Activated naive CD4-positive, alpha-beta T cell treated with anti-CD3 and anti-CD28 coated beads, Interleukin-2, amount 10 ng/mL, durations not matched to agents 7 days and 5 days (primary cell): ENCODE results near the gene BEGAIN.

Source experiments
- CTCF ChIA-PET: fragments of 350-600 bp; sonication (Branson Sonifier 250); formaldehyde crosslinking; loops from one replicate; lab custom pipeline; 2021; ENCODE audit warnings: antibody characterized with exemption; lab: Charles Lee
- DNase-seq: peaks from one replicate; pipeline ENCODE4 v3.0.0-alpha.2; 2020
- H3K27ac Mint-ChIP-seq: one replicate; pipeline ENCODE4 v1.8.0; 2021; ENCODE audit warnings: mild to moderate bottlenecking, moderate library complexity, mixed read lengths
- H3K27me3 Mint-ChIP-seq: one replicate; pipeline ENCODE4 v1.8.0; 2021; ENCODE audit warnings: mild to moderate bottlenecking, mixed read lengths
- H3K36me3 Mint-ChIP-seq: one replicate; pipeline ENCODE4 v1.8.0; 2021; ENCODE audit warnings: mixed read lengths
- H3K4me1 Mint-ChIP-seq: one replicate; pipeline ENCODE4 v1.8.0; 2021; ENCODE audit warnings: mixed read lengths
- H3K4me3 Mint-ChIP-seq: one replicate; pipeline ENCODE4 v1.8.0; 2021; ENCODE audit warnings: mild to moderate bottlenecking, moderate library complexity, mixed read lengths
- H3K9me3 Mint-ChIP-seq: one replicate; pipeline ENCODE4 v1.8.0; 2021; ENCODE audit warnings: mixed read lengths

Gene BEGAIN

GRCh38 chr14:100535287-100536120 is 51.7 kb downstream of the BEGAIN start:
- CTCF ChIA-PET = interaction anchor here (1.2 kb wide), 1 partner anchor 49 kb away, joined by 4 read pairs; no protein-coding TSS in a partner anchor
- Mint-ChIP-seq H3K9me3 (no peaks in the 10 kb centered on the region), H3K36me3 (no peaks in the 10 kb centered on the region), H3K4me3 (no peak overlapping the region), H3K27ac (no peak overlapping the region), H3K27me3 (peaks cover 3% of the 10 kb centered on the region), H3K4me1 (peaks cover 9% of the 10 kb centered on the region)
- peak; percentile 10 for DNase-seq

GRCh38 chr14:100534528-100535286 is 52.5 kb downstream of the BEGAIN start:
- Mint-ChIP-seq H3K36me3 (no peaks in the 10 kb centered on the region), H3K27me3 (peaks cover 3% of the 10 kb centered on the region), H3K4me3 (no peak overlapping the region), H3K9me3 (no peaks in the 10 kb centered on the region), H3K27ac (no peak overlapping the region), H3K4me1 (peaks cover 9% of the 10 kb centered on the region)
- DNase-seq = peak; percentile 10
- CTCF ChIA-PET = interaction anchor here (1.2 kb wide), 1 partner anchor 50 kb away, joined by 4 read pairs; no protein-coding TSS in a partner anchor

- H3K9me3 Mint-ChIP-seq = no peaks in the 10 kb centered on the region
- no peak overlapping the region for H3K27ac Mint-ChIP-seq
- H3K36me3 Mint-ChIP-seq = no peaks in the 10 kb centered on the region
- peaks cover 3% of the 10 kb centered on the region for H3K27me3 Mint-ChIP-seq
- no peak overlapping the region for H3K4me3 Mint-ChIP-seq
- peaks cover 9% of the 10 kb centered on the region for H3K4me1 Mint-ChIP-seq
- DNase-seq = peak; percentile 20
- CTCF ChIA-PET = interaction anchor here (0.7 to 0.9 kb wide), 2 partner anchors 112 to 119 kb away, joined by 3 to 4 read pairs; no protein-coding TSS in a partner anchor
Observed at GRCh38 chr14:100533656-100534485, 53.3 kb downstream of the BEGAIN start.

GRCh38 chr14:100532906-100533655 is 54.1 kb downstream of the BEGAIN start:
- H3K9me3 Mint-ChIP-seq = no peaks in the 10 kb centered on the region
- DNase-seq = peak; percentile 18
- no peaks in the 10 kb centered on the region for H3K36me3 Mint-ChIP-seq

GRCh38 chr14:100532154-100532861 is 54.9 kb downstream of the BEGAIN start:
- Mint-ChIP-seq H3K36me3 (no peaks in the 10 kb centered on the region), H3K27me3 (peaks cover 3% of the 10 kb centered on the region), H3K4me3 (no peak overlapping the region), H3K4me1 (peaks cover 9% of the 10 kb centered on the region), H3K9me3 (no peaks in the 10 kb centered on the region), H3K27ac (no peak overlapping the region)
- peak; percentile 15 for DNase-seq
- CTCF ChIA-PET = interaction anchor here (1.1 to 2.8 kb wide), 3 partner anchors 9 to 121 kb away, joined by 3 to 9 read pairs (median 4); no protein-coding TSS in a partner anchor

More at GRCh38 chr14:100532906-100533655, 54.1 kb downstream of the BEGAIN start:
- H3K4me3 Mint-ChIP-seq = no peak overlapping the region
- H3K4me1 Mint-ChIP-seq = peaks cover 9% of the 10 kb centered on the region
- no peak overlapping the region for H3K27ac Mint-ChIP-seq
- peaks cover 3% of the 10 kb centered on the region for H3K27me3 Mint-ChIP-seq
- CTCF ChIA-PET = interaction anchor here (0.7 to 0.9 kb wide), 2 partner anchors 113 to 120 kb away, joined by 3 to 4 read pairs; no protein-coding TSS in a partner anchor

- CTCF ChIA-PET = interaction anchor here (1.1 to 2.8 kb wide), 3 partner anchors 10 to 122 kb away, joined by 3 to 9 read pairs (median 4); no protein-coding TSS in a partner anchor
- peaks cover 9% of the 10 kb centered on the region for H3K4me1 Mint-ChIP-seq
- H3K4me3 Mint-ChIP-seq = no peak overlapping the region
- DNase-seq = peak; percentile 18
- H3K9me3 Mint-ChIP-seq = no peaks in the 10 kb centered on the region
- H3K36me3 Mint-ChIP-seq = no peaks in the 10 kb centered on the region
- H3K27ac Mint-ChIP-seq = no peak overlapping the region
- peaks cover 3% of the 10 kb centered on the region for H3K27me3 Mint-ChIP-seq
Observed at GRCh38 chr14:100531152-100532121, 55.8 kb downstream of the BEGAIN start.

- Mint-ChIP-seq H3K4me1 (peaks cover 9% of the 10 kb centered on the region), H3K9me3 (no peaks in the 10 kb centered on the region), H3K27ac (no peak overlapping the region), H3K27me3 (peaks cover 3% of the 10 kb centered on the region), H3K36me3 (no peaks in the 10 kb centered on the region), H3K4me3 (no peak overlapping the region)
- CTCF ChIA-PET = interaction anchor here (1.7 to 2.8 kb wide), 2 partner anchors 11 to 115 kb away, joined by 3 to 9 read pairs; no protein-coding TSS in a partner anchor
- DNase-seq = peak; percentile 15
Observed at GRCh38 chr14:100530270-100531072, 56.7 kb downstream of the BEGAIN start.

GRCh38 chr14:100529561-100530031 is 57.6 kb downstream of the BEGAIN start:
- CTCF ChIA-PET = interaction anchor here (2.8 kb wide), 1 partner anchor 116 kb away, joined by 9 read pairs; no protein-coding TSS in a partner anchor
- Mint-ChIP-seq H3K36me3 (no peaks in the 10 kb centered on the region), H3K4me1 (peaks cover 9% of the 10 kb centered on the region), H3K27me3 (peaks cover 1% of the 10 kb centered on the region), H3K27ac (no peak overlapping the region), H3K4me3 (no peak overlapping the region), H3K9me3 (no peaks in the 10 kb centered on the region)
- DNase-seq = peak; percentile 12

GRCh38 chr14:100528962-100529560 is 58.2 kb downstream of the BEGAIN start:
- peak; percentile 20 for DNase-seq
- Mint-ChIP-seq H3K36me3 (no peaks in the 10 kb centered on the region), H3K4me3 (no peak overlapping the region), H3K9me3 (no peaks in the 10 kb centered on the region), H3K4me1 (peaks cover 9% of the 10 kb centered on the region), H3K27ac (no peak overlapping the region), H3K27me3 (no peaks in the 10 kb centered on the region)
- CTCF ChIA-PET = no interaction called here

GRCh38 chr14:100526632-100527031 is 60.6 kb downstream of the BEGAIN start:
- no peak overlapping the region for H3K4me3 Mint-ChIP-seq
- CTCF ChIA-PET = interaction anchor here (2.9 to 3.1 kb wide), 2 partner anchors 119 to 126 kb away, joined by 40 to 45 read pairs; no protein-coding TSS in a partner anchor
- H3K4me1 Mint-ChIP-seq = no peaks in the 10 kb centered on the region
- H3K27ac Mint-ChIP-seq = no peak overlapping the region
- DNase-seq = peak; percentile 7
- H3K27me3 Mint-ChIP-seq = no peaks in the 10 kb centered on the region
- H3K36me3 Mint-ChIP-seq = no peaks in the 10 kb centered on the region
- H3K9me3 Mint-ChIP-seq = no peaks in the 10 kb centered on the region
